ENCODE data around the gene MIB2. TPM values are rescaled to one million over a fixed set of nuclear protein-coding genes. Genes with fewer than 3 reads are reported as not detected.
A peak's percentile ranks its signal among the peaks of the same experiment; 100 is the strongest.

The MIB2 gene
- polyA plus RNA-seq, 1 of the 3 experiments (the other 2 are of a cell fraction): 45.4 TPM

GRCh38 chr1:1616838-1617237 is 1.5 kb downstream of the MIB2 start:
- no peak for DNase-seq
- Histone ChIP-seq H3K27ac (ENCODE audit: low read depth in 2 of 2, low read length in 1 of 2) (no peak overlapping the region), H3K27me3 (ENCODE audit: insufficient read depth) (no peaks in the 10 kb centered on the region), H3K4me3 (ENCODE audit: low read depth in 2 of 2, low read length in 1 of 2) (peak overlapping the region; percentile 86 to 88), H2AFZ (ENCODE audit: low read depth) (no peak overlapping the region), H3K9me2 (no peaks in the 10 kb centered on the region), H3K9ac (peak overlapping the region; percentile 100; the same call in 1 of the 2 replicates), H3F3A (replicated peaks; ENCODE audit: insufficient read depth) (no peaks in the 10 kb centered on the region), H4K20me1 (ENCODE audit: insufficient read depth) (peaks cover 10% of the 10 kb centered on the region), H3K79me2 (ENCODE audit: insufficient read depth) (peaks cover 49% of the 10 kb centered on the region), H3K36me3 (replicated peaks in 1 of 2; ENCODE audit: control insufficient read depth in 1 of 2, insufficient read depth in 2 of 2, low read length in 1 of 2) (peaks cover 3 to 7% of the 10 kb centered on the region in 2 experiments), H3K4me2 (peak overlapping the region; percentile 90), H3K9me3 (no peaks in the 10 kb centered on the region), H3K4me1 (ENCODE audit: control insufficient read depth in 1 of 2, insufficient read depth in 2 of 2, low read depth in 1 of 2, low read length in 1 of 2) (peaks cover 0 to 18% of the 10 kb centered on the region in 2 experiments; a peak in 1 of 4 replicates)
- 83% methylated on average over 2 of the region's 19 CpGs for whole genome bisulfite sequencing (ENCODE audit: low lambda C conversion rate)
- CTCF ChIA-PET: no interaction called here
- TF ChIP-seq, protein P1, sequence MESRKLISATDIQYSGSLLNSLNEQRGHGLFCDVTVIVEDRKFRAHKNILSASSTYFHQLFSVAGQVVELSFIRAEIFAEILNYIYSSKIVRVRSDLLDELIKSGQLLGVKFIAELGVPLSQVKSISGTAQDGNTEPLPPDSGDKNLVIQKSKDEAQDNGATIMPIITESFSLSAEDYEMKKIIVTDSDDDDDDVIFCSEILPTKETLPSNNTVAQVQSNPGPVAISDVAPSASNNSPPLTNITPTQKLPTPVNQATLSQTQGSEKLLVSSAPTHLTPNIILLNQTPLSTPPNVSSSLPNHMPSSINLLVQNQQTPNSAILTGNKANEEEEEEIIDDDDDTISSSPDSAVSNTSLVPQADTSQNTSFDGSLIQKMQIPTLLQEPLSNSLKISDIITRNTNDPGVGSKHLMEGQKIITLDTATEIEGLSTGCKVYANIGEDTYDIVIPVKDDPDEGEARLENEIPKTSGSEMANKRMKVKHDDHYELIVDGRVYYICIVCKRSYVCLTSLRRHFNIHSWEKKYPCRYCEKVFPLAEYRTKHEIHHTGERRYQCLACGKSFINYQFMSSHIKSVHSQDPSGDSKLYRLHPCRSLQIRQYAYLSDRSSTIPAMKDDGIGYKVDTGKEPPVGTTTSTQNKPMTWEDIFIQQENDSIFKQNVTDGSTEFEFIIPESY (IDR thresholded peaks at IDR 0.05; ENCODE audit: borderline replicate concordance, low read depth): no peak
- TF ChIP-seq EZH2phosphoT487 (IDR thresholded peaks at IDR 0.05; ENCODE audit: borderline replicate concordance, low read depth): no peak
- no peak for TF ChIP-seq GABPA (IDR thresholded peaks at IDR 0.05; ENCODE audit: low read depth)
- no peak for TF ChIP-seq USF1 (IDR thresholded peaks at IDR 0.05; ENCODE audit: borderline replicate concordance, low read depth)
- TF ChIP-seq FOXM1 (IDR thresholded peaks at IDR 0.05; ENCODE audit: low read depth): no peak
- TF ChIP-seq, protein P2, sequence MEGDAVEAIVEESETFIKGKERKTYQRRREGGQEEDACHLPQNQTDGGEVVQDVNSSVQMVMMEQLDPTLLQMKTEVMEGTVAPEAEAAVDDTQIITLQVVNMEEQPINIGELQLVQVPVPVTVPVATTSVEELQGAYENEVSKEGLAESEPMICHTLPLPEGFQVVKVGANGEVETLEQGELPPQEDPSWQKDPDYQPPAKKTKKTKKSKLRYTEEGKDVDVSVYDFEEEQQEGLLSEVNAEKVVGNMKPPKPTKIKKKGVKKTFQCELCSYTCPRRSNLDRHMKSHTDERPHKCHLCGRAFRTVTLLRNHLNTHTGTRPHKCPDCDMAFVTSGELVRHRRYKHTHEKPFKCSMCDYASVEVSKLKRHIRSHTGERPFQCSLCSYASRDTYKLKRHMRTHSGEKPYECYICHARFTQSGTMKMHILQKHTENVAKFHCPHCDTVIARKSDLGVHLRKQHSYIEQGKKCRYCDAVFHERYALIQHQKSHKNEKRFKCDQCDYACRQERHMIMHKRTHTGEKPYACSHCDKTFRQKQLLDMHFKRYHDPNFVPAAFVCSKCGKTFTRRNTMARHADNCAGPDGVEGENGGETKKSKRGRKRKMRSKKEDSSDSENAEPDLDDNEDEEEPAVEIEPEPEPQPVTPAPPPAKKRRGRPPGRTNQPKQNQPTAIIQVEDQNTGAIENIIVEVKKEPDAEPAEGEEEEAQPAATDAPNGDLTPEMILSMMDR (IDR thresholded peaks at IDR 0.05): no peak
- no peak for TF ChIP-seq MAX (IDR thresholded peaks at IDR 0.05; ENCODE audit: low read depth)
- TF ChIP-seq SMC3 (IDR thresholded peaks at IDR 0.05; ENCODE audit: low read depth, low read length): no peak
- TF ChIP-seq MEF2A (IDR thresholded peaks at IDR 0.05; ENCODE audit: borderline replicate concordance, low read depth): no peak
- POLR2A ChIA-PET: no interaction called here

GRCh38 chr1:1617516-1617915 is 2.2 kb downstream of the MIB2 start:
- TF ChIP-seq TEAD4 (IDR thresholded peaks at IDR 0.05; ENCODE audit: borderline replicate concordance, insufficient read depth): no peak
- no peak for TF ChIP-seq USF2 (IDR thresholded peaks at IDR 0.05; ENCODE audit: borderline replicate concordance, low read depth, low read length)
- TF ChIP-seq ELF1 (IDR thresholded peaks at IDR 0.05): no peak
- TF ChIP-seq RFX5 (IDR thresholded peaks at IDR 0.05; ENCODE audit: low read length): no peak
- peaks cover 3 to 7% of the 10 kb centered on the region in 2 experiments for H3K36me3 ChIP-seq (replicated peaks in 1 of 2; ENCODE audit: control insufficient read depth in 1 of 2, insufficient read depth in 2 of 2, low read length in 1 of 2)
- H3K27ac ChIP-seq (ENCODE audit: low read depth in 2 of 2, low read length in 1 of 2): no peak overlapping the region
- H3K4me2 ChIP-seq: peak overlapping the region; percentile 90; the same call in 1 of the 2 replicates
- H3K4me3 ChIP-seq (ENCODE audit: low read depth in 2 of 2, low read length in 1 of 2): no peak overlapping the region
- ChIA-PET POLR2A (no interaction called here), CTCF (interaction anchor here (0.6 kb wide), 1 partner anchor 211 kb away, joined by 3 read pairs; no protein-coding TSS in a partner anchor)
- H2AFZ ChIP-seq (ENCODE audit: low read depth): no peak overlapping the region
- H3K79me2 ChIP-seq (ENCODE audit: insufficient read depth): peaks cover 49% of the 10 kb centered on the region
- peaks cover 0 to 18% of the 10 kb centered on the region in 2 experiments; a peak in 1 of 4 replicates for H3K4me1 ChIP-seq (ENCODE audit: control insufficient read depth in 1 of 2, insufficient read depth in 2 of 2, low read depth in 1 of 2, low read length in 1 of 2)
- H3K9ac ChIP-seq: no peak overlapping the region
- peaks cover 10% of the 10 kb centered on the region for H4K20me1 ChIP-seq (ENCODE audit: insufficient read depth)
- H3K9me3 ChIP-seq: no peaks in the 10 kb centered on the region
- DNase-seq: no peak
- H3K9me2 ChIP-seq: no peaks in the 10 kb centered on the region
- no peaks in the 10 kb centered on the region for H3K27me3 ChIP-seq (ENCODE audit: insufficient read depth)
- WGBS (ENCODE audit: low lambda C conversion rate): 95% methylated on average over 10 of the region's 11 CpGs
- H3F3A ChIP-seq (replicated peaks; ENCODE audit: insufficient read depth): no peaks in the 10 kb centered on the region

All from SK-N-SH (cell line).